Body of pancreas (tissue), 4 donors: Measurements from ENCODE around the gene BCOR. TPM values are rescaled to one million over a fixed set of nuclear protein-coding genes. Genes with fewer than 3 reads are reported as not detected.

ENCODE experiments used
- ATAC-seq: fragments of 150-250 bp; one replicate; pipeline ENCODE4 v1.9.1; 2016
- DNase-seq, 4 donors: peaks; one replicate each; pipeline ENCODE4 v3.0.0-alpha.2; 2019
- H3K27ac ChIP-seq, 4 donors: fragments of 200-600 bp; sonication (generic); 1 replicate in 3 of 4; 2 replicates in 1 of 4; pipeline versions ENCODE4 v1.5.1 to v1.6.1; 2016 to 2019; ENCODE audit warnings: mild to moderate bottlenecking in 1 of 4, mixed read lengths in 1 of 4, moderate library complexity in 1 of 4
- H3K27me3 ChIP-seq, 2 donors: fragments of 200-600 bp; sonication (generic); one replicate each; pipeline ENCODE4 v1.6.0; 2016; ENCODE audit warnings: mild to moderate bottlenecking in 1 of 2
- H3K36me3 ChIP-seq, 2 donors: fragments of 200-600 bp; sonication (generic); replicated peaks in 1 of 2; 2 replicates each; pipeline ENCODE4 v1.5.1; 2016; ENCODE audit warnings: low read depth in 2 of 2; ENCODE audit not compliant: insufficient read depth in 1 of 2
- H3K4me1 ChIP-seq: fragments of 200-600 bp; sonication (generic); one replicate; pipeline ENCODE4 v1.6.0; 2016
- H3K4me3 ChIP-seq, 2 donors: fragments of 200-600 bp; sonication (generic); 1 replicate in 1 of 2; 2 replicates in 1 of 2; pipeline ENCODE4 v1.5.1; 2016 to 2019
- H3K9me3 ChIP-seq, 3 donors: fragments of 200-600 bp; sonication (generic); 1 replicate in 2 of 3; 2 replicates in 1 of 3; pipeline ENCODE4 v1.5.1; 2016
- CTCF ChIP-seq, 7 experiments: fragments of 450-650 bp in 4 of 7; fragments of 200-600 bp in 3 of 7; sonication (generic) in 3 of 7; IDR thresholded peaks; one replicate each; pipeline ENCODE4 v1.5.1; 2016 to 2019; ENCODE audit warnings: antibody characterized with exemption in 7 of 7
- POLR2A ChIP-seq, 3 donors: fragments of 450-650 bp; IDR thresholded peaks; one replicate each; pipeline ENCODE4 v1.6.1; 2016; ENCODE audit warnings: antibody characterized with exemption in 3 of 3, mild to moderate bottlenecking in 2 of 3
- WGBS, 2 donors: methylation state at CpG; one replicate each; pipeline ENCODE4 v1.1.5; 2017; 5-methylcytosine and 5-hydroxymethylcytosine counted together
- intact Hi-C: fragments of 100-400 bp; cut with DNase I; formaldehyde crosslinking; loops from one replicate; pipeline ENCODE4 v1.15.1; 2023
- total RNA-seq, 2 donors: library from RNA; depleted of rRNA; stranded (reverse); fragments of >200 nt; gene quantifications; one replicate each; pipeline ENCODE4 v1.1.0, GENCODE V29; 2016

The BCOR gene
- total RNA-seq, 2 donors from 2014 or later, result 13.2 to 23.6 TPM

GRCh38 chrX:40099055-40099958 is 1.5 kb upstream of the BCOR start:
- WGBS, 2 donors, result 5 to 30% methylated on average over 5 to 41 of the region's 49 CpGs
- DNase-seq, result peak; percentile 55 to 66 (median 59)
- Histone ChIP-seq H3K36me3 (no peaks in the 10 kb centered on the region), H3K4me1 (peaks cover 21% of the 10 kb centered on the region), H3K27ac (peak overlapping the region; percentile 83 to 94 (median 90)), H3K9me3 (no peaks in the 10 kb centered on the region), H3K4me3 (peak overlapping the region in 1 of 2 donors; percentile 11), H3K27me3 (no peaks in the 10 kb centered on the region)
- peak; percentile 6 for ATAC-seq
- intact Hi-C loops, result loop anchor here (10.0 kb wide), 1 partner anchor 55 kb away; no protein-coding TSS in a partner anchor
- no peak for TF ChIP-seq CTCF (IDR thresholded peaks at IDR 0.05)
- TF ChIP-seq POLR2A (IDR thresholded peaks at IDR 0.05), result peak in 2 of 3 donors; percentile 11

GRCh38 chrX:40098264-40099054 is 701 bp upstream of the BCOR start:
- H3K9me3 ChIP-seq, result no peaks in the 10 kb centered on the region
- intact Hi-C loops, result loop anchor here (10.0 kb wide), 1 partner anchor 56 kb away; no protein-coding TSS in a partner anchor
- peak; percentile 58 to 69 (median 68) for DNase-seq
- 0 to 1% methylated on average over 3 to 30 of the region's 75 CpGs for WGBS, 2 donors
- H3K27me3 ChIP-seq, result no peaks in the 10 kb centered on the region
- TF ChIP-seq POLR2A (IDR thresholded peaks at IDR 0.05), result peak; percentile 61 to 70 (median 63)
- no peak for TF ChIP-seq CTCF (IDR thresholded peaks at IDR 0.05)
- H3K36me3 ChIP-seq, result no peaks in the 10 kb centered on the region
- H3K4me3 ChIP-seq, result peak overlapping the region in 1 of 2 donors; percentile 18
- H3K27ac ChIP-seq, result peak overlapping the region; percentile 83 to 94 (median 90)
- peaks cover 17% of the 10 kb centered on the region for H3K4me1 ChIP-seq
- peak; percentile 48 for ATAC-seq

GRCh38 chrX:40097141-40097503 is 636 bp downstream of the BCOR start:
- DNase-seq, result peak in 1 of 4 donors; percentile 42
- Histone ChIP-seq H3K36me3 (no peaks in the 10 kb centered on the region), H3K4me1 (peaks cover 23% of the 10 kb centered on the region), H3K9me3 (no peaks in the 10 kb centered on the region), H3K27me3 (no peaks in the 10 kb centered on the region), H3K4me3 (peak overlapping the region; percentile 3 to 39), H3K27ac (peak overlapping the region; percentile 83 to 94 (median 90))
- 1% methylated on average over 19 of the region's 42 CpGs; no CpG with 5 or more reads in 1 of the 2 donors for WGBS, 2 donors
- no peak for ATAC-seq
- intact Hi-C loops, result loop anchor here (10.0 kb wide), 1 partner anchor 58 kb away; no protein-coding TSS in a partner anchor
- no peak for TF ChIP-seq POLR2A (IDR thresholded peaks at IDR 0.05)
- no peak for TF ChIP-seq CTCF (IDR thresholded peaks at IDR 0.05)

- H3K27me3 ChIP-seq, result no peaks in the 10 kb centered on the region
- peaks cover 28% of the 10 kb centered on the region for H3K4me1 ChIP-seq
- WGBS, 2 donors, result 0% methylated on average over 1 to 42 of the region's 66 CpGs
Observed at GRCh38 chrX:40096395-40097091, 1.2 kb downstream of the BCOR start.

More at GRCh38 chrX:40096395-40097091, 1.2 kb downstream of the BCOR start:
- Histone ChIP-seq H3K4me3 (peak overlapping the region; percentile 3 to 39), H3K9me3 (no peaks in the 10 kb centered on the region), H3K27ac (peak overlapping the region; percentile 83 to 94 (median 90)), H3K36me3 (no peaks in the 10 kb centered on the region)
- ATAC-seq, result peak; percentile 20
- TF ChIP-seq POLR2A (IDR thresholded peaks at IDR 0.05), result peak in 2 of 3 donors; percentile 36 to 44
- TF ChIP-seq CTCF (IDR thresholded peaks at IDR 0.05), result no peak
- intact Hi-C loops, result loop anchor here (10.0 kb wide), 1 partner anchor 58 kb away; no protein-coding TSS in a partner anchor
- peak; percentile 53 to 61 (median 58) for DNase-seq
